Bronchus fibroblast of lung (primary cell): ENCODE measurements around the gene TOE1. TPM values are rescaled to one million over a fixed set of nuclear protein-coding genes. Genes with fewer than 3 reads are reported as not detected.

Experiments
- total RNA-seq: library from RNA; depleted of rRNA; stranded (reverse); fragments of >200 nt; gene quantifications from 2 replicates; pipeline ENCODE4 v1.2.3, GENCODE V29; 2015

Gene TOE1
- total RNA-seq = 18.3 and 18.5 TPM in 2 replicates

DNA sequence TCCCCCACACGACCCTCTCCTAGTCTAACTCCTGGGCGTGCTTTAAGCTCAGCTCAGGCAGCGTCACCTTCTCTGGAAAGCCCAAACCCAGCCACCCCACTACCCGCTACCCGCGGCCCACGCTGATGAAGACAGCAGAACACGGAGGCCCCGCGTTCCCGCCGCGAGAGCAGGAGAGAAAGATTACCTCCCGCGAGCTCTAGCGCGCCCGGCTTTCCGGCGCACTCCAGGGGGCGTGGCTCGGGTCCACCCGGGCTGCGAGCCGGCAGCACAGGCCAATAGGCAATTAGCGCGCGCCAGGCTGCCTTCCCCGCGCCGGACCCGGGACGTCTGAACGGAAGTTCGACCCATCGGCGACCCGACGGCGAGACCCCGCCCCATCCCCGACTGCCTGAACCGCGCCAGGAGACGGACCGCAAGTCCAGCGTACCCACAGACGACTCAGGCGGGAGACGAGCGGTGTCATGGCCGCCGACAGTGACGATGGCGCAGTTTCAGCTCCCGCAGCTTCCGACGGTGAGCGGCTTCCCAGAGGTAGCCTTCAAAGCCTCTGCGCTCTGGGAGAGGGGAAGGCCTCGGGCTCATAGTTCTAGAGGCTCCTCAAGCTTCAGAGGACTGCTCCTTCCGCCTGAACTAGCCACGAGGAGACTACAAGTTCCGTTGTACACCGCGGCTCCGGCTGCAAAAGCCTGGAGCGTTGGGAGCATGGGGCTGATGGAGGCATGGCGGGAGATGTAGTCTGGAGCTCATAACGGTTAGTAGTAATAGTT is at the start of gene TOE1, which contains the start of gene MUTYH:
TSS of gene TOE1 (plus strand) at position 382 of the 770 bp plus-strand sequence. CDS start at position 465, 83 bp downstream.
TSS of gene MUTYH (minus strand) at position 652 of the 770 bp plus-strand sequence. CDS start 5,935 bp downstream, outside the sequence.

GRCh38 chr1:45326627-45327623 is 13.0 kb upstream of the TOE1 start, which contains the start of gene HPDL:
Gene HPDL (plus strand): TSS chr1:45326895. CDS start chr1:45327149, 254 bp downstream.

Other genes with a start within 250 kb of the TOE1 start
- gene ZSWIM5, start 133.6 kb upstream of the TOE1 start, total RNA-seq = 0.15 and 0.17 TPM in 2 replicates
- 5.0 and 7.1 TPM in 2 replicates for gene HPDL, start 13.3 kb upstream of the TOE1 start, total RNA-seq
- 18.1 and 20.7 TPM in 2 replicates for gene MUTYH, start 270 bp downstream of the TOE1 start, total RNA-seq
- 1.3 and 3.6 TPM in 2 replicates for gene TESK2, start 151.0 kb downstream of the TOE1 start, total RNA-seq
- 2.0 and 2.1 TPM in 2 replicates for gene CCDC163, start 159.9 kb downstream of the TOE1 start, total RNA-seq
- gene MMACHC, start 160.1 kb downstream of the TOE1 start, total RNA-seq = 4.9 and 6.7 TPM in 2 replicates
- gene PRDX1, start 181.7 kb downstream of the TOE1 start, total RNA-seq = 502 and 526 TPM in 2 replicates
- gene AKR1A1, start 210.7 kb downstream of the TOE1 start, total RNA-seq = 132 and 144 TPM in 2 replicates
- gene NASP, start 243.9 kb downstream of the TOE1 start, total RNA-seq = 77.9 and 91.3 TPM in 2 replicates